ENCODE measurements around the gene COIL.
"Not testable (repeated sequence)": the region's sequence is repeated elsewhere in the genome, so short reads cannot be mapped to it uniquely, and the experiment has no call there.

COIL gene, protein sequence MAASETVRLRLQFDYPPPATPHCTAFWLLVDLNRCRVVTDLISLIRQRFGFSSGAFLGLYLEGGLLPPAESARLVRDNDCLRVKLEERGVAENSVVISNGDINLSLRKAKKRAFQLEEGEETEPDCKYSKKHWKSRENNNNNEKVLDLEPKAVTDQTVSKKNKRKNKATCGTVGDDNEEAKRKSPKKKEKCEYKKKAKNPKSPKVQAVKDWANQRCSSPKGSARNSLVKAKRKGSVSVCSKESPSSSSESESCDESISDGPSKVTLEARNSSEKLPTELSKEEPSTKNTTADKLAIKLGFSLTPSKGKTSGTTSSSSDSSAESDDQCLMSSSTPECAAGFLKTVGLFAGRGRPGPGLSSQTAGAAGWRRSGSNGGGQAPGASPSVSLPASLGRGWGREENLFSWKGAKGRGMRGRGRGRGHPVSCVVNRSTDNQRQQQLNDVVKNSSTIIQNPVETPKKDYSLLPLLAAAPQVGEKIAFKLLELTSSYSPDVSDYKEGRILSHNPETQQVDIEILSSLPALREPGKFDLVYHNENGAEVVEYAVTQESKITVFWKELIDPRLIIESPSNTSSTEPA

DNA sequence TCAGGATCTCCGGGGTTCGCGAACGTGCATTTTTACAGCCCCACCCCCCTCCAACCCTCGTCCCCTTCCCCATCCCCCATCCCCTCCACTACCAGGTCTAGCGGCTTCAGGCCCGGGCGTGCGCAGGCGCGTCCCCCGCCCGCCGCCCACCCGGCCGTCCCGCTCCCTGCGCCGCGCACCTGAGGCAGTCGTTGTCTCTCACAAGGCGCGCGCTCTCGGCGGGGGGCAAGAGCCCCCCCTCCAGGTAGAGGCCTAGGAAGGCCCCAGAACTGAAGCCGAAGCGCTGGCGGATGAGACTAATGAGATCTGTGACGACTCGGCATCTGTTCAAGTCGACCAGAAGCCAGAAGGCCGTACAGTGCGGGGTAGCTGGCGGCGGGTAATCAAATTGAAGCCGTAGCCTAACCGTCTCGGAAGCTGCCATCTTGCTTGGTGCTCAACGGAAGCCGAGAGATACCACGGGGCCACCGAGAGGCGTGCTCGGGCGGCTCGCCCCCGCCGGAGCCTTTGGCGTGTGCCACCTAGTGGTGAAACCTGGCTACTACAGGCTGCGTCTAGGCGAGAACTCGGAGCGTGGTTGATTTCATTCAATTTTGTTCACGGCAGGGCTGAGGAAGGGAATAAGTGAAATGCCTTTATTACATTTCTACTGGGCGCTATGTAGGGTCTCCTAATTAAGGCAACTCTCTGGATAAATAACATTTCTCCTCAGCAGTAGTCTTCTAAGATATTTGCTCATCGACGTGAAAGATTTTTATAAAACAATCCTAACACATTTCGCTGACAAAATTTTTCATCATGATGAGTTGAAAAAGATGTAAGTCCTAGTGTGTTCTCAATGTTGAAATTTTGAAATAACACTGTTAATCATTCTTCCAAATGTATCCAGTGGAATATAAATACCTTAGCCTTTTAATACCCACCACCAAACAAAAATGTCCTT lies at the start of gene COIL:
COIL (minus strand) TSS at position 455 of the 943 bp plus-strand sequence; CDS start at position 424, 31 bp downstream.
- DNase-seq = peak; percentile 95

DNA sequence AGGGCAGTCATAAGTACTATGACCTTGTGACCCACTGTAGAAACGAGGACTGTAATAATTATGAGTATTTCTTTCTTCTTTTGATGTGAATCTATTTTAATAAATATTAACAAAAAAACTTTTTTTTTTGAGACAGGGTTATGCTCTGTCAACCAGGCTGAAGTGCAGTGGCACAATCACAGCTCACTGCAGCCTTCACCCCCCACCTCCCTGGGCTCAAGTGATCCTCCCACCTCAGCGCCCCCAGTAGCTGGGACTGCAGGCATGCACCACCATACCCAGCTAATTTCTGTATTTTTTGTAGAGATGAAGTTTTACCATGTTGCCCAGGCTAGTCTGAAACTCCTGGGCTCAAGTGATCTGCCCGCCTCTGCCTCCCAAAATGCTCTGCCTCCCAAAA lies 49.6 kb upstream of the COIL start:
- no peak for DNase-seq

DNA sequence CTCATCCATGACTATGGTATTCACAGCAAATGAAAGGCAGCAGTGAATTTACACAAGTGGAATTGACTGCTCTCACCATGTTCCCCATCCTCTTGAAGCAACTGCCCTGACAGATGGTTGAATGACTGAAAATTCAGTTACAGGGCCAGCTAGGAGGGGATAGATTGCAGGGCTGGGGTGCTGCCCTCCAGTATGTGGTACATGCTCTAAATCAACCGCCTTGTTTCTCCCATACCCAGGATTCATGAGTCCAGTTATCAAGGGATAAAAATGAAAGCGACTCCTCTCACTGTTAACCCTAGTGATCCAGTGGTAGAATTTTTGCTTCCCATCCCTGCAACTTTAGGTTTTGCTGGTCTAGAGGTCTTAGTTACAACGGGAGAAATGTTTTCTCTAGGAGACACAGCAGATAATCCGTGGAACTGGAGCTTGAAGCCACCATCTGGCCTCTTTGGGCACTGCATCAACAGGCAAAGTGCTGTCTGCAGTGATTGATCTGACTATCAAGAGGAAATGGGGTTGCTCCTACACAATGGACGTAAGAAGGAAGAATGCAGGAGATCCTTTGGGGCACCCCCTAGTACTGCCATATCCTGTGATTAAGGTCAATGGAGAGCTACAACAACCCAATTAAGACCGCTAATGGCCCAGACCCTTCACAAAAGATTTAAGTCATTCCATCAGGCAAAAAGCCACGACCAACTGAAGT lies 49.0 kb upstream of the COIL start:
- DNase-seq = peak; percentile 53

DNA sequence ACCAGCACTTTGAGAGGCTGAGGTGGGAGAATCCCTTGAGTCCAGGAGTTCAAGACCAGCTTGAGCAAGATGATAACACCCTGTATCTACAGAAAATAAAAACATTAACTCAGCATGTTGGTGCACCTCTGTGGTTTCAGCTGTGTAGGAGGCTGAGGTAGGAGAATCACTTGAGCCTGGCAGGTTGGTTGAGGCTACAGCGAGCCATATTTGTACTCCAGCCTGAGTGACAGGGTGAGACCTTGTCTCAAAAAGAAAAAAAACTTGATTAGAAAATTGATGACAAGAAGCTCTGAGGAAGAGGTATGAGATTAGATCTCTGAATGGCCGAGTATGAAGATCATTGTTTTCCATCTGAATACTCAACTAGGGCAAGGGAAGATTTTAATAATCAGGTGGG lies 48.1 kb upstream of the COIL start:
- DNase-seq = no peak

DNA sequence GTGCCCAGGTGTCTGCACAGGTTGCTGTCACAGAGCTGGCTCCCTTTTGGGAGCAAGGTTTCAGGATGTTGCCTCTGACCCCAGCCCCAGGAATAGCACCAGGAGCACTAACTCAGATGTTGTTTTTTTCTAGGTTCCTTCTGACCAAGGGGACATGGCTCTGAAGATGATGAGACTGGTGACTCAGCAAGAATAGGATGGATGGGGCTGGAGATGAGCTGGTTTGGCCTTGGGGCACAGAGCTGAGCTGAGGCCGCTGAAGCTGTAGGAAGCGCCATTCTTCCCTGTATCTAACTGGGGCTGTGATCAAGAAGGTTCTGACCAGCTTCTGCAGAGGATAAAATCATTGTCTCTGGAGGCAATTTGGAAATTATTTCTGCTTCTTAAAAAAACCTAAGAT lies 45.2 kb upstream of the COIL start:
- no peak for DNase-seq

DNA sequence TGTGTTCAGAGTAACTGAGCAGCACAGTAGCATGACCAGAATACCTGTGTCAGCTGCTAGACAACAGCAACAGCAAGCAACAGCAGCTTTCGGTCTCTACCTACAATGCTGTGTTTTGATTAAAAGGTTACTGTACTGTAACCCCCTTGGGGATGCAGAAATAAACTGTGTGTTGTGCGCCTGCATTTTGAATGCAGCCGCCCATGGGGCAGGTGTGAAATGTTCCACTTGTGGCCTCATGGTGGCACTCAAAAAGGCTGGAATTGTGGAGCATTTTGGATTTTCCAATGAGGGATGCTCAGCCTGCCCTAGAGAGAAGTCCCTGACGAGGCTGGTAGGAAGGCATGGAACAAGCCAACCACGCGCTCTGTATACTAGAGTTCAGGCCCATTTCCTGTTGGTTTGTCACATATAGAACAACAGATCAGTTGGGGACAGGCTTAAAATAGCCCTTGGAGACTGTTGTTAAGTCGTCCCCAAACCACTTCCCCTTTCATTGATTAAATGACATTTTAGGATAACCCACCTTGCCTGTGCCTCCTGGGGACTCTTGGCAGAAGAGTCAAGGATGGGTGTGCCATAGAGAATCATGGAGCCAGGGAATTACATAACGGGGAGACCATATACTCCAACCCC lies 44.2 kb upstream of the COIL start:
- no peak for DNase-seq

DNA sequence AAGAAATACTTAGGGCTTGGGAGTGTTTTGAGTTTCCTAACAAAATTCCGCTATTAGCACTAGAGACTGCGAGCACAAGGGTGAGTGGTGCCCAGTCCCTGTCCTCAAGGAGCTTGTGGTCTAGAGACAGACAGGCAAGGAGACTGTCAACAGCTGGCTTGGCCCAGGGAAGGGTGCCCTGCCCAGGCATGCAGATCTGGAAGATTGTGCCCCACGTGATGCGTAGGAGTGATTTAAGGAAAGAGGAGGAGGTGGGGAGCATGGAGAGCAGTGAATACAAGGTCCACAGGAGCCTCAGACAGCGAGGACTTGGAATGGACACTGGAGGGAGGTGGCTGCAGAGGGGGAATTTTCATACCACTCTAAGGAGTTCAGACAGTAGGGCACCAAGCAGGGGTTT lies 42.1 kb upstream of the COIL start:
- DNase-seq = no peak

DNA sequence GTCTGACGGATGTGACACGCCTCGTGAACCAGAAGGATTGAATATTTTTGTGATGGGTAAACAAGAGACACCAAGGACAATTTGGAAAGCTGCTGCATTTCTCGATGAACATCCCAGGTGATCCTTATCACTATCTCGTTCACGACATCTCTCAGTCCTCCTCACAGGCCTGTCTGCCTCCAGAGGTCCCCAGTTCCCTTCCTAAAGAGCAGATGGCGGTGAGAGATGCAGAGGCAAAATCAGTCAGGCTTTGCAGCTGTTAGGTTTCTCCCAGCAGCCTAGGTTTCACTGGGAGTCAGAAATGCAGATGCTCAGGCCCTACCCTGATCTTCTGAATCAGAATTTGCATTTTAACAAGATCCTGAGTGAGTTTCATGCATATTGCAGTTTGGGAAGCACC lies 40.7 kb upstream of the COIL start:
- DNase-seq = no peak

DNA sequence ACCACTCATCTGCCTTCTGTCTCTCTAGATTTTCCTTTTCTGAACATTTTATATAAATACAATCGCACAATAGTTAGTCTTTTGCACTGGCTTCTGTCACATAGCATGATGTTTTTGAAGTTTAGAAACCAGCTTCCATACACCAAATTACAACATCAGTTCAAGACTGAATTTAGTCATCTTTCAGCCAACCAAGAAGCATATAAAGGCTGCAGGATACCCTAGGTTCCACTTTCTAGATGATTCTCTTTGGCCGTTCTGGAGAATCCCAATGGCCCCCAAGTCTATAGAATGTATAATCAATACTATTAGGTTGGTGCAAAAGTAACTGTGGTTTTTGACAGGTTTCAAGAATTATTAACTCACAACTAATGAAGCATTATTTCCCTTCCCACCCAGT lies 36.5 kb upstream of the COIL start:
- DNase-seq = no peak

DNA sequence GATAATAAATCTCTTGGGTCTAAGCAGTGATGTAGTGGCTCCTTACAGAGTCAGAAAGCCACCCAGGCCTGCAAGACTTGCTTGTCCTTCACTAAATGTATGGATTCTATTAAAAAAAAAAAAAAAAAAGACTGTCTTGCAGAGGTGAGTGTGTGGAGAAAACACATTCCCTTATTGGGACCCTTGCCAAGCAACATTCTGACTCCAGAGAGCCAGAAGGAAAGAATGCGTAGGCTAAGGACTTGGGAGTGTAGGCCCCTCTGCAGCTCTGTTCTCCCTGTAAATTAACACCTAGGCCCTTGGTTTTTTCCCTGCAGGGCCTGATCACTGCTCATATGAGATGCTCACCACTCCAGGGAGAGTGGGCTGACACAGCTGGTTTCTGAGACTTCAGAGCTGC lies 34.9 kb upstream of the COIL start:
- no peak for DNase-seq

DNA sequence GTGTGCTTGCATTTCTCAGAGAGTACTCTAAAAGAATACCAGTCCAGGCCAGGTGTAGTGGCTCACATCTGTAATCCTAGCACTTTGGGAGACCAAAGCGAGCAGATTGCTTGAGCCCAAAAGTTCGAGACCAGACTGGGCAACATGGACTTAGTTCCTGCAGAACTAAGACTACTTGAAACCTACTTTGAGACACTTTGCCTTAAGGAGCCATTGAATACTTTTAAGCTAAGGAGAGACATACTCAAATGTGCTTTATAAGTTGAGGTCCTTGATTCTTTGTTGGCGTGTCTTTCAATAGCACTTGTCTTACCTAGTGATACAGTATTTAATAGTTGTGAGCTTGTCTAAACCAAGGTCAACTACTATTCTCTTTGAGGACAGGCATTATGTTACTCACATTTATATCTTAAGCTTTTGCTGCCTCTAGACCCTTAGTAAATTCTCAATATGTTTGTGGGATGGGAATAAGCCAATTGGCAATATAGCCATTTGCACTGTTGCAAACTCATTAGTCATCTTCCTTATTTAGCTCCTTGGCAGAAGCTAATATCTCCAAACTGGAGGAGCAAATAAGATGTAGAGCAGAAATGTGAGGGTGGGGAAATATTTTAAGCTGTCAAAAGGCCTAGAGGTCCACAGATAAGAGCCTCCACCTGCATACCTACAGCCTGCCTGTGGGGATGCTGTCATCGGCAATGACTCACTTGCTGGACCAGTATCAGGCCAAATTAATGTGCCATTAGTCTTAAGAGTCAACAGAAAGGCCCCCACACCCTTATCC lies 33.4 kb upstream of the COIL start:
- no peak for DNase-seq

DNA sequence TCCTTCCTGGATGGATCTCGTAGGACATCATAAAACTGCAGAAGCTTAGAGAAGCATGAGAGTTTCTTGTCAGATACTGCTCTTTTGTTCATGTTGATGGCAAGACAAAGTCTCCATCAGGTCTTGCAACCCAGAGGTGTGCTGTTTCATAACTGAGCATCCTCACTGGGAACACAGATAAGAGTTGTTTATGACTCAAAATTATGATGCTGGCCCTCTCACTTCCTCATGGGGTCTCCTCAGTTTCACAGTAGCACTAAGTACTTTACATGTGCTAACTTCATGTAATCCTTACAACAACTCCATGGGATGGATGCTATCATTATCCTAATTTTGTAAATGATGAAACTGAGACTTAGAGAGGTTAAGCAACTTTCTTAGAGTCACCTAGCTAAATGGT lies 31.5 kb upstream of the COIL start:
- no peak for DNase-seq

DNA sequence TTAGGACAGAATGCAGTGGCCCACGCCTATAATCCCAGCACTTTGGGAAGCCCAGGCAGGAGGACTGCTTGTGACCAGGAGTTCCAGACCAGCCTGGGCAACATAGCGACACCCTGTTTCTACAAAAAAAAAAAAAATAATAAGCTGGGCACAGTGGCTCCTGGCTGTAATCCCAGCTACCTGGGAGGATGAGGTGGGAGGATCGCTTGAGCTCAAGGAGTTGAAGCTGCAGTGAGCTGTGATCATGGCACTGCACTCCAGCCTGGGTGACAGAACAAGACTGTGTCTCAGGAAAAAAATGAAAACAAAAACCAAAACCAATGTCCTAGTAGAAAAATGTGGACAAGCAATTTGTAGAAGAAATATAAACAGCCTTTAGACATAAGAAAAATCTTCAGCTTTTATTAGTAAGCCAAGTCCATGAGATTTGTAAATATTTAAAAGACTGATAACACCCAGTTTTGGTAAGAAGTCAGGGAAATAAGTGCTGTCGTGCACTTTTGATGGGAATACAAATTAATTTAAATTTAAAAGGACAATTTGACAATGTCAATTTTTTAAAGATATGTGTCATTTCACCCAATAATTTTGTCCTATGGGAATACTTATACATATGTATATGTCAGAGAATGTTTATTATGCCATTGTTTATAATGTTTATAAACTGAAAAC lies 28.2 kb upstream of the COIL start:
- no peak for DNase-seq

DNA sequence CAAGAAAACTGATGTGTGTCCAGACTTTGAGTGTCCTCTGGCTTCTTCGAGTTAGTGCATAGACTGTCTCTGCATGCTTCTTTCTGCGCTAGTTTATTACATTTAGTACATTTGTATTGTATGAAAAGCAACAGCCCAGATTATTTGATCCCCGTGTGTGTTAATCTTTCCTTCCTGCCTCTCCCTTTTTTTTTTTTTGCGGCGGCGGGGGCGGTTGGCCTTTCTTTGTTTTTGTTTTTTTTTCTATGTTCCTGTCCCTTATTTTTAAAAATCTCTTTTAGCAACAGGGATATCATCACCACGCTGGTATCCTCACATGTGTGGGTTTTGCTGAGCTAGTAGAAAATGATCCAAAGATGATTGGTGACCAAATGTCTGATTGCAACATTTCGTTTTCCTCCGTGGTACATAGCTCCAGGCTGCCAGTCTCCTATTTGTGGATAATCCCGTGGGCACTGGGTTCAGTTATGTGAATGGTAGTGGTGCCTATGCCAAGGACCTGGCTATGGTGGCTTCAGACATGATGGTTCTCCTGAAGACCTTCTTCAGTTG lies 26.5 kb upstream of the COIL start:
- DNase-seq = no peak

DNA sequence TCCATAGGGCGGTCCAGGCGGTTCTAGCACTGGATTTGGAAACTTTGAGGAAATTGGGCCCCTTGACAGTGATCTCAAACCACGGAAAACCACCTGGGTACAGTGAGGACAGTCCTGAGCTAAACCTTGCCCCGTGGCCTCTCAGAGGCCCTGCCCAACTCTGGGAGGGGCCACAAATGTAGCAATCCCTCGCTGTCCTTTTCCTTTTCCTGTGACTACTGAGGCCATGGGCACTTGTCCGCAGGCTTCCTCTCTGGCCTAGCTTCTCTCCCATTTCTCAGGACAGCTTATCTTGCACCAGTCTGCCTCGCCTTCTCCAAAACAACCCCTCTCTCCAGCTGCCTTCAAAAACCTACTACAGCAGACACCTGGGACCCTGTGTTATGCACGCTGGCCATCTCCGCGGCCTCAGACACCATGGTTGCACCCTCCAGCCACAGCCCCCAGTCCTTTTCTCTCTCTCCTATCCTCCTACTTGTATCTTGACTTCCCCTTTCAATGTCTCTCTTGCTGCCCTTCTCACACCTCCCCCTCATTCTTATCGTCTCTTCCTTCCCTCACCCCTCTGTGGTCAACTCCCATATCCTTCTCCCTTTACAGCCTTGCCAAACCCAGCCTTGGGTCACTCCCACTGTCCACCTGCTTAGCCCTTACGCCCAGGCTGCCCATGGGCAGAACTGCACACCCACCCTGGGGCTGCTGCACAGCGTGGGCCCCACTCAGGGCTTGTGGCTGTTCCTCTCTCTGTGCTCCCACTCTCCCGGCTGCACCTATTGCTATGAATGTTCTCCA lies 24.7 kb upstream of the COIL start:
- no peak for DNase-seq

DNA sequence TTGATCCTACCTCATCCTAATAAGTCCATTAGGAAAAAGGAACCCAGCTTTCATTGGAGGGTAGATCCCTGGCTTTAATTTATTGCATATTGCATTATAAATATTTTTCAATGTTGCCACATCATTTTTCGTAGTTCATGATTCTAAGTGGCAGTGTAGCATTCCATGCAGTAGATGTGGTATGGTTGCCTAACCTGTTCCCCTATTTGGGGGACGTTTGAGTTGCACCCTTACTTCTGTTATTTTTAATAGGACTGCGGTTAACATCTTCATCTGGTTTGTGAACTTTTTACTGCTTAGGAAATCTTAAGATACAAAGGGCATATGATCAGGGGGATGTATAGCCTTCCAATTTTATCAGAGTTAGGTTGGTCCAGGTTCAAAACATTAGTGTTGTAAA lies 22.5 kb upstream of the COIL start:
- no peak for DNase-seq

DNA sequence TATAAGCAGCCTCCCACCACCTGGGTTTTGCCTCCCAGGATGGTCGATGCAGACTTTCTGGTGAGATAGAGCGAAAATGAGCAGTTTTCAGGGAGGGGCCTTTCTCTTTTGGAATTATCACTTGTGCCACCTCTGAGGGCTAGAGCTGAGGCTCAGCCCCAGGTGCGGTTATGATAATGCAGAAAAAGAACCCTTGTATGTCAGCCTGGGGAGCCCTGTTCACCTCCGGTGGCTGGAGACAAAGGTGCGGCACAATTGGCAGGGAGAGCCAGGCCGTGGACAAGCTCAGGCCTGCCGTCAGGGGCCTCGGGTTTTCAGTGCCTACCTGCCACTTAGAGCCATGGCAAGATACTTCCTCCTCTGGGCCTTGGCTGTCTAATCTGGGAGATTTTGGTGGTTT lies 21.5 kb upstream of the COIL start:
- DNase-seq = no peak

DNA sequence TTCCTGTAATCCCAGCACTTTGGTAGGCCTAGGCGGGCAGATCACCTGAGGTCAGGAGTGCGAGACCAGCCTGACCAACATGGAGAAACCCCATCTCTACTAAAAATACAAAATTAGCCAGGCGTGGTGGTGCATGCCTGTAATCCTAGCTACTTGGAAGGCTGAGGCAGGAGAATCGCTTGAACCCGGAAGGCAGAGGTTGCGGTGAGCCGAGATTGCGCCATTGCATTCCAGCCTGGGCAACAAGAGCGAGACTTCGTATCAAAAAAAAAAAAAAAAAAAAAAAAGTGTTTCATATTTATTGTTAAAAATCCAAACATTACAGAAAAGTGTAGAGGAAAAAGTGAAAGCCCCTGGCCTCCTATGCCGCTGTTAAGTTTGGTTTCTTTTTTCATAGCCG lies 19.7 kb upstream of the COIL start:
- not testable (repeated sequence) for DNase-seq

DNA sequence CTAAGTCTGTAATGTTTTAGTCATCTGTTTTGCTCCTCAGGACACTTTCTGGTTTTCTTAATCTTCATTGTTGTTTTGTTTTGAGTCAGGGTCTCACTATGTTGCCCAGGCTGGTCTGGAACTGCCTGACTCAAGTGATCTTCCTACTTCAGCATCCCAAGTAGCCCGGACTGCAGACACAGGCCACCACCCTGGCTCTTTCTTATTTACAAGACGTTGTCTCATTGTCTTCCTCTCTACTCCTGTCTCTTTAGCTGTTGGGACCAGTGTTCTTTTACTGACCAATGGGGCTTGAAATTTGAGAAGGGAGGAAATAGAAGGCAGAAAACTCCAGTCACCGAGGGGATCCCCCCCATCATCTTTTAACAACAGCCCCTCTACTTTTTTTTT lies 18.2 kb upstream of the COIL start:
- DNase-seq = no peak
